H9 (cell line): ENCODE results near the gene OMA1. TPM values are rescaled to one million over a fixed set of nuclear protein-coding genes. Genes with fewer than 3 reads are reported as not detected.

ENCODE experiments used
- DNase-seq: peaks from one replicate; pipeline ENCODE4 v3.0.0-alpha.2; 2017
- H2AFZ ChIP-seq: one replicate; pipeline ENCODE4 v1.6.1; 2013; ENCODE audit warnings: mild to moderate bottlenecking, low read length, control low read depth, moderate library complexity
- H2AK5ac ChIP-seq: 2 replicates; pipeline ENCODE4 v1.6.1; 2013; ENCODE audit warnings: low read length, control low read depth, mixed read lengths; ENCODE audit not compliant: insufficient read length
- H2BK120ac ChIP-seq: one replicate; pipeline ENCODE4 v1.6.1; 2013; ENCODE audit warnings: low read depth, mild to moderate bottlenecking, low read length, control low read depth, inconsistent platforms; ENCODE audit not compliant: poor library complexity, severe bottlenecking
- H2BK12ac ChIP-seq: 2 replicates; pipeline ENCODE4 v1.6.1; 2013; ENCODE audit warnings: low read length, control low read depth, mixed read lengths, low read depth; ENCODE audit not compliant: insufficient read length
- H2BK15ac ChIP-seq: 2 replicates; pipeline ENCODE4 v1.6.1; 2013; ENCODE audit warnings: low read depth, low read length, control low read depth
- H2BK20ac ChIP-seq: one replicate; pipeline ENCODE4 v1.6.1; 2013; ENCODE audit warnings: low read depth, mild to moderate bottlenecking, low read length, control low read depth, inconsistent platforms; ENCODE audit not compliant: poor library complexity, severe bottlenecking
- H2BK5ac ChIP-seq: 2 replicates; pipeline ENCODE4 v1.6.1; 2013; ENCODE audit warnings: low read length, control low read depth, mixed read lengths; ENCODE audit not compliant: insufficient read length
- H3K14ac ChIP-seq: 2 replicates; pipeline ENCODE4 v1.6.1; 2013; ENCODE audit warnings: low read length, control low read depth; ENCODE audit not compliant: insufficient read depth
- H3K18ac ChIP-seq: 2 replicates; pipeline ENCODE4 v1.6.1; 2013; ENCODE audit warnings: low read depth, mild to moderate bottlenecking, mixed read lengths, low read length, control low read depth; ENCODE audit not compliant: insufficient read length
- H3K23ac ChIP-seq: 2 replicates; pipeline ENCODE4 v1.6.1; 2013; ENCODE audit warnings: low read length, control low read depth, mixed read lengths, low read depth; ENCODE audit not compliant: insufficient read length
- H3K23me2 ChIP-seq: 2 replicates; pipeline ENCODE4 v1.6.1; 2013; ENCODE audit warnings: low read depth, mild to moderate bottlenecking, mixed read lengths, low read length, control low read depth; ENCODE audit not compliant: insufficient read length, poor library complexity, severe bottlenecking
- H3K27ac ChIP-seq: 2 replicates; pipeline ENCODE4 v1.5.1; 2013; ENCODE audit warnings: low read length, control low read depth, mixed read lengths, low read depth; ENCODE audit not compliant: insufficient read length
- H3K27me3 ChIP-seq: 2 replicates; pipeline ENCODE4 v1.6.1; 2013; ENCODE audit warnings: low read length, control low read depth, inconsistent platforms; ENCODE audit not compliant: insufficient read depth
- H3K4ac ChIP-seq: 2 replicates; pipeline ENCODE4 v1.6.1; 2013; ENCODE audit warnings: low read depth, mild to moderate bottlenecking, control low read depth, inconsistent platforms, low read length, moderate library complexity
- H3K4me1 ChIP-seq: 2 replicates; pipeline ENCODE4 v1.6.1; 2013; ENCODE audit warnings: low read length, control low read depth, inconsistent platforms; ENCODE audit not compliant: insufficient read depth
- H3K4me2 ChIP-seq: 2 replicates; pipeline ENCODE4 v1.6.1; 2013; ENCODE audit warnings: low read length, control low read depth, mixed read lengths; ENCODE audit not compliant: insufficient read length, insufficient read depth
- H3K56ac ChIP-seq: 2 replicates; pipeline ENCODE4 v1.6.1; 2013; ENCODE audit warnings: low read depth, mild to moderate bottlenecking, mixed read lengths, low read length, control low read depth; ENCODE audit not compliant: insufficient read length
- H3K79me1 ChIP-seq: 2 replicates; pipeline ENCODE4 v1.6.1; 2013; ENCODE audit warnings: low read depth, mild to moderate bottlenecking, moderate library complexity, low read length, control low read depth, inconsistent platforms; ENCODE audit not compliant: insufficient read depth, poor library complexity, severe bottlenecking
- H3K79me2 ChIP-seq: 2 replicates; pipeline ENCODE4 v1.6.1; 2013; ENCODE audit warnings: low read length, control low read depth, inconsistent platforms; ENCODE audit not compliant: insufficient read depth
- H3K9ac ChIP-seq: 2 replicates; pipeline ENCODE4 v1.6.1; 2013; ENCODE audit warnings: low read length, control low read depth, mixed read lengths; ENCODE audit not compliant: insufficient read length; ENCODE audit errors: extremely low read depth
- H3K9me3 ChIP-seq: one replicate; pipeline ENCODE4 v1.6.1; 2013; ENCODE audit warnings: low read depth, low read length, inconsistent platforms; ENCODE audit not compliant: control insufficient read depth
- H3T11ph ChIP-seq: one replicate; pipeline ENCODE4 v1.6.1; 2013; ENCODE audit warnings: mild to moderate bottlenecking, low read length, control low read depth, inconsistent platforms
- H4K20me1 ChIP-seq: one replicate; pipeline ENCODE4 v1.6.1; 2013; ENCODE audit not compliant: control insufficient read depth, insufficient read length, insufficient read depth
- H4K5ac ChIP-seq: 2 replicates; pipeline ENCODE4 v1.6.1; 2013; ENCODE audit warnings: low read depth, mild to moderate bottlenecking, mixed read lengths, low read length, control low read depth; ENCODE audit not compliant: insufficient read length
- H4K8ac ChIP-seq: replicated peaks from 2 replicates; pipeline ENCODE4 v1.6.1; 2013; ENCODE audit warnings: low read length, control low read depth, mixed read lengths, low read depth; ENCODE audit not compliant: insufficient read length
- H4K91ac ChIP-seq: 2 replicates; pipeline ENCODE4 v1.6.1; 2013; ENCODE audit warnings: low read depth, mild to moderate bottlenecking, moderate library complexity, mixed read lengths, low read length, control low read depth; ENCODE audit not compliant: insufficient read length
- H3K27ac Mint-ChIP-seq, 3 experiments: 2 replicates in 2 of 3; 3 replicates in 1 of 3; pipeline ENCODE4 v1.8.0; 2020 to 2021; ENCODE audit warnings: mixed read lengths in 3 of 3, mild to moderate bottlenecking in 1 of 3, moderate library complexity in 1 of 3
- H3K27me3 Mint-ChIP-seq: 2 replicates; pipeline ENCODE4 v1.8.0; 2021; ENCODE audit warnings: low read depth, mild to moderate bottlenecking, moderate library complexity, mixed read lengths
- H3K36me3 Mint-ChIP-seq, 3 experiments: 2 replicates in 2 of 3; 3 replicates in 1 of 3; pipeline ENCODE4 v1.8.0; 2020 to 2021; ENCODE audit warnings: low read depth in 3 of 3, mixed read lengths in 3 of 3; ENCODE audit not compliant: insufficient read depth in 1 of 3
- H3K4me1 Mint-ChIP-seq, 2 experiments: 2 replicates each; pipeline ENCODE4 v1.8.0; 2020; ENCODE audit warnings: mixed read lengths in 2 of 2
- H3K4me3 Mint-ChIP-seq, 2 experiments: 2 replicates in 1 of 2; 3 replicates in 1 of 2; pipeline ENCODE4 v1.8.0; 2020 to 2021; ENCODE audit warnings: mild to moderate bottlenecking in 2 of 2, mixed read lengths in 2 of 2, moderate library complexity in 1 of 2
- H3K9me3 Mint-ChIP-seq, 2 experiments: 2 replicates in 1 of 2; 3 replicates in 1 of 2; pipeline ENCODE4 v1.8.0; 2020; ENCODE audit warnings: mild to moderate bottlenecking in 2 of 2, mixed read lengths in 2 of 2, moderate library complexity in 1 of 2
- CTCF ChIP-seq: fragments of 200-600 bp; sonication (generic); conservative IDR thresholded peaks from 3 replicates; pipeline ENCODE4 v1.8.0; 2021; ENCODE audit warnings: antibody characterized with exemption, mild to moderate bottlenecking
- WGBS: extraction: QIAGEN DNeasy Blood & Tissue Kit; methylation state at CpG from one replicate; pipeline ENCODE4 v1.1.7; 2013; ENCODE audit warnings: missing lambda C conversion rate, low lambda C conversion rate, mixed read lengths; ENCODE audit not compliant: insufficient read length; ENCODE audit errors: extremely low coverage; 5-methylcytosine and 5-hydroxymethylcytosine counted together
- total RNA-seq: library from RNA; stranded (reverse); gene quantifications from 2 replicates; pipeline ENCODE4 v1.2.1, GENCODE V29; 2021

The OMA1 gene
- total RNA-seq, 1 experiment from 2014 or later = 12.9 TPM

DNA sequence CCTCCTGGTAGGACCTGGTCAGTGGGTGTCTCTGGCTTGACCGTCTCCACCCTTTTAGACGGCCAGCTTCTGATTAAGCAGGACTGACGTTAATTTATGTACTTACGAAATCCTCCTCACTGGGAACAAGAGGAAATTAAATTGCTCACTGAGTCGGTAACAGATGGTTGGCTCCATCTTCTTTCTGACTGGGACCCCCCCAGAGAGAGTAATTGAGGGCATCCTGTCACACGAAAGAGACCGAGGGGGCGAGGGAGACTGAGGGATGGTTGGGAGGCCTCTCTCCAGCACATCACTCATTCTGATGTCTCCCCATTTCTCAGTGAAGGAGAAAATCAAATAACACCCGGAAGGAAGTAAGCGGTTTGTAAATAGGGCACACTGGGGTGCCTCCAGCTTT, 104.8 kb downstream of the OMA1 start:
- no peak overlapping the region for H2BK120ac ChIP-seq
- Mint-ChIP-seq H3K27ac (peak overlapping the region in 1 of 3 experiments; percentile 36; a peak in 1 of 7 replicates), H3K36me3 (no peaks in the 10 kb centered on the region), H3K27me3 (no peaks in the 10 kb centered on the region; the same call in 1 of the 2 replicates), H3K4me1 (peaks cover 10 to 19% of the 10 kb centered on the region in 2 experiments), H3K9me3 (no peaks in the 10 kb centered on the region), H3K4me3 (no peak overlapping the region)
- H3K27me3 ChIP-seq = no peaks in the 10 kb centered on the region
- no peak overlapping the region for H3K14ac ChIP-seq
- H3K79me1 ChIP-seq = no peaks in the 10 kb centered on the region
- H3K23me2 ChIP-seq = no peaks in the 10 kb centered on the region
- H4K5ac ChIP-seq = no peak overlapping the region
- no CpG with 5 or more reads among the region's 10 CpGs for WGBS
- H3K23ac ChIP-seq = no peak overlapping the region
- no peak overlapping the region for H2BK15ac ChIP-seq
- no peak overlapping the region for H3K9ac ChIP-seq
- no peak overlapping the region for H4K91ac ChIP-seq
- H3T11ph ChIP-seq = no peak overlapping the region
- no peak overlapping the region for H3K4ac ChIP-seq
- no peak overlapping the region for H3K56ac ChIP-seq
- no peak overlapping the region for H2AK5ac ChIP-seq
- H3K27ac ChIP-seq = no peak overlapping the region
- H3K18ac ChIP-seq = no peak overlapping the region
- no peaks in the 10 kb centered on the region for H3K9me3 ChIP-seq
- TF ChIP-seq CTCF = no peak
- no peaks in the 10 kb centered on the region for H4K20me1 ChIP-seq
- no peak overlapping the region for H2BK12ac ChIP-seq
- H2BK5ac ChIP-seq = no peak overlapping the region
- no peak overlapping the region for H4K8ac ChIP-seq
- no peaks in the 10 kb centered on the region; the same call in 1 of the 2 replicates for H3K4me1 ChIP-seq
- H2AFZ ChIP-seq = no peak overlapping the region
- no peak overlapping the region for H3K4me2 ChIP-seq
- H2BK20ac ChIP-seq = no peak overlapping the region
- H3K79me2 ChIP-seq = no peaks in the 10 kb centered on the region
- DNase-seq = no peak
